ENCODE results near the gene APH1B.

The APH1B gene

DNA sequence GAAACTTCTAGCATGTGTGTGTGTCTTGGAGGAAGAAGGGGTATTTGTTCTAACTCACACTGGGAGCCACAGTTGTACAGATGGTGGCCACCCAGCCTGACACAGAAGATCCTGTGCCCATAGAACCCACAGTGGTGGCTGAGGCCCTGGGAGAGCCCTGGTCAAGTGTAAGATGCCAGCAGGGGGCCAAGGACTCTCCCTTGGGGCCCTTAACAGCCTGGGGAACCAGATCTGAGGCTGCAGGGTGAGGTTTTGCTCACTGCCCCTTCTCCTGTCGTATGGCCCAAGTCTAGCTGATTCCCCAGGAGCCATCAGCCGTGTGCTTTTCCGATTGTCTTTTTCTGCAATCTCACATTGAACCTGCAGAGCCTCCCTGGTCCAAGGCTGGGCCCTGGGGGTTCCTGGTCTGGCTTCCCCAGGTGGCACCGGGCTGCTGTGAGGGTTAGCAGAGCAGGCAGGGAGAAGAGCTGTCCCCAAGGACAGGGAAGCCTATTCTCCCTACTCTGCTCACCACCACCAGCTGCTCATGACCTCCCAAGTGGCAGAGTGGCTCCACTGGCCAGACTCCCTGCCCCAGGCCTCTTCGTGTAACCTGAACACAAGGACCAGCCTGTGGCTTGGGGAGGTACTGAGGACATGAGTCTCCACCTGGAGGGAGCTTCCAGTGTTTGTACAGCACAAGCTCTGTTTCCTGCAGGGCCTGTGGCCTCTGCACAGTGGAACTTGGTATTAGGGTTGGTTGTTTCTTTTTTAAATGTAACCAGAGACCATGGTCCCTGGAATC, 52.4 kb downstream of the APH1B start:
- no peak for DNase-seq (ENCODE audit: extremely low spot score)
- ChIA-PET POLR2A (no interaction called here), CTCF (no interaction called here)
- TF ChIP-seq, protein P1, sequence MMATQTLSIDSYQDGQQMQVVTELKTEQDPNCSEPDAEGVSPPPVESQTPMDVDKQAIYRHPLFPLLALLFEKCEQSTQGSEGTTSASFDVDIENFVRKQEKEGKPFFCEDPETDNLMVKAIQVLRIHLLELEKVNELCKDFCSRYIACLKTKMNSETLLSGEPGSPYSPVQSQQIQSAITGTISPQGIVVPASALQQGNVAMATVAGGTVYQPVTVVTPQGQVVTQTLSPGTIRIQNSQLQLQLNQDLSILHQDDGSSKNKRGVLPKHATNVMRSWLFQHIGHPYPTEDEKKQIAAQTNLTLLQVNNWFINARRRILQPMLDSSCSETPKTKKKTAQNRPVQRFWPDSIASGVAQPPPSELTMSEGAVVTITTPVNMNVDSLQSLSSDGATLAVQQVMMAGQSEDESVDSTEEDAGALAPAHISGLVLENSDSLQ (IDR thresholded peaks at IDR 0.05): no peak
- TF ChIP-seq SUZ12 (IDR thresholded peaks at IDR 0.05) (no peak), FOXM1 (IDR thresholded peaks at IDR 0.05; ENCODE audit: borderline replicate concordance) (no peak), HDGF (IDR thresholded peaks at IDR 0.05; ENCODE audit: borderline replicate concordance) (no peak), ARNT (IDR thresholded peaks at IDR 0.05) (no peak), ELF4 (IDR thresholded peaks at IDR 0.05) (no peak), BHLHE40 (IDR thresholded peaks at IDR 0.05; ENCODE audit: borderline replicate concordance) (no peak), SP1 (IDR thresholded peaks at IDR 0.05) (no peak), LEF1 (IDR thresholded peaks at IDR 0.05; ENCODE audit: borderline replicate concordance) (no peak)

DNA sequence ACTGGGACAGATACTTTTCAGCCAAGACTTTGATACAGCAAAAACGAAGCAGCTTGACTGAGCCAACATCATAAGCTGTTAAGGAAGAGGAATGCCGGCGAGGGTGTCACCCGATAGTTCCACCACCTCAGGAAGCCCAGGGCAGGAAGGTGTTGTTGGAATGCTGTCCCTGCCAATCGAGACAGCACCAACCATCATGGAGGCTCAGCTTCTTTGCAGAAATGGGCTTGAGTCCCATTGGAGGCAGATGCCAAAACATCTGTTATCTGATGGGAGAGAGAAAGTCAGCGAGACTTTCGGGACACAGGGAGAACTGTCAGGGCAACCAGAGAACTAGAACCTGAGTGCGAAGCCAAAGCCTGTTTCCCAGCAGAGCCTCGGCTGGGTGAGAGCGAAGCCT, 53.5 kb downstream of the APH1B start:
- ChIA-PET POLR2A (no interaction called here), CTCF (no interaction called here)
- DNase-seq (ENCODE audit: extremely low spot score): no peak
- TF ChIP-seq ELF4 (IDR thresholded peaks at IDR 0.05): no peak
- TF ChIP-seq L3MBTL2 (conservative IDR thresholded peaks at IDR 0.05): no peak
- no peak for TF ChIP-seq FOXA1 (IDR thresholded peaks at IDR 0.05)
- no peak for TF ChIP-seq FOXK2 (IDR thresholded peaks at IDR 0.05)
- TF ChIP-seq BHLHE40 (IDR thresholded peaks at IDR 0.05; ENCODE audit: borderline replicate concordance): no peak
- TF ChIP-seq, protein P1 (IDR thresholded peaks at IDR 0.05): no peak
- TF ChIP-seq SUZ12 (IDR thresholded peaks at IDR 0.05): no peak
- no peak for TF ChIP-seq FOXM1 (IDR thresholded peaks at IDR 0.05; ENCODE audit: borderline replicate concordance)
- TF ChIP-seq HDGF (IDR thresholded peaks at IDR 0.05; ENCODE audit: borderline replicate concordance): no peak
- TF ChIP-seq ZNF384 (IDR thresholded peaks at IDR 0.05): no peak
- TF ChIP-seq TARDBP (IDR thresholded peaks at IDR 0.05): no peak
- no peak for TF ChIP-seq NFRKB (IDR thresholded peaks at IDR 0.05)

DNA sequence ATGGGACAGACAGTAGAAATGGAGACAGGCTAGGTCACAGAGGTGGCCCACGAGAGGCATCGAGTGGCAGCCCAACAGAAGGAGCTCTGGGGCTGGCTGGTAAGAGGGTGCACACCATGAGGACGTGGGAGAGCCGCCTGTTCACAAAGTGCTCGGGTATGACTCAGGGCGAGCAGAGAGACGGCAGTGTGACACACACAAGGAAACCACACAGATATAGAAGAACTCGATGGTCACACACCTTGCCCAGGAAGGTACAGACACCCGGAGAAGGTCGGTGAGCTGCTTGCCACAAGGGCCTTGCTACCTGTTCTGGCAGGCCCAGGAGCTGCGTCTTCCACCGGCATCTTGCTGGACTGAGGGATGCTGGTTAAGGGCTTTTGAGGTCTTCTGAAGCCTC, 54.1 kb downstream of the APH1B start:
- CTCF ChIA-PET: interaction anchor here (1.0 kb wide), 1 partner anchor 715 kb away, joined by 3 read pairs; no protein-coding TSS in a partner anchor

DNA sequence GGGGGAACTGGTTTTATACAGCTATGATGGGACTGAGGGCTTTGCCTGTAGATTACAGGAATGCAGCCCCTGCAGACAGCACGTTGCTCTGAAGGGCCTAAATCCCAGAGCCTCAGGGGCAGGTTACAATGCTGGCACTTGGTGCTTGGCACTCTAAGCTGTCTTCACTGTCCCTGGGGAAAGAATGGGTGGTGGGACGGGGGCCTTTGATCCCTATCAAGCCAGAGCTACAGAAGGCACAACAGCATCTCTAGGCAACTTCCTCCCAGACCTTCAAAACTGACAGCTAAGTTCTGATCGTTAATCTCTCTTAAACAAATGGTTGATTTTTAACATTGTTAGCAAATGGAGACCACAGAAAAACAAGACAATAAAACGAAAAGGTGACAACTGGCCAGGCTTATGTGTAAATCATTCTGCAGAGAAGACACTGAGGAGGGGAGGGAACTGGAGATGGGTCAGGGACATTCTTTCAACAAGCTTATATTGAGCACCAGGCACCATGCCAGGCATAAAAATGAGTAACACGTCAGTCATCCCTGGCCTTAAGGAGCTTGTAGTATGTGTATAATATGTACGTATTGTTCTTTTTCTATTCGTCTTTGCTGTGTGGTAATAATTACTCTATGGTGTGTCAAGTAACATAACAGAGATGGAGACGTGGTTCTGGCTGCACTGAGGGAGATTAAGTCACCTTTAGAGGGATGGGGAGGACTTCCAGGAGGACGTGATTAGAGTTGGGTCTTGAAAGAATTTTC, 55.1 kb downstream of the APH1B start:
- DNase-seq (ENCODE audit: extremely low spot score): no peak
- TF ChIP-seq HDGF (IDR thresholded peaks at IDR 0.05; ENCODE audit: borderline replicate concordance) (no peak), TARDBP (IDR thresholded peaks at IDR 0.05) (no peak), SP1 (IDR thresholded peaks at IDR 0.05) (no peak), NFRKB (IDR thresholded peaks at IDR 0.05) (no peak), ARNT (IDR thresholded peaks at IDR 0.05) (no peak), ZNF384 (IDR thresholded peaks at IDR 0.05) (no peak)
- POLR2A ChIA-PET: no interaction called here
- CTCF ChIA-PET: interaction anchor here (1.0 kb wide), 1 partner anchor 714 kb away, joined by 3 read pairs; no protein-coding TSS in a partner anchor

More for the DNA sequence above, 54.1 kb downstream of the APH1B start:
- no peak for TF ChIP-seq NFRKB (IDR thresholded peaks at IDR 0.05)
- TF ChIP-seq, protein P1 (IDR thresholded peaks at IDR 0.05): no peak
- TF ChIP-seq L3MBTL2 (conservative IDR thresholded peaks at IDR 0.05): no peak
- no peak for TF ChIP-seq FOXA1 (IDR thresholded peaks at IDR 0.05)
- TF ChIP-seq FOXM1 (IDR thresholded peaks at IDR 0.05; ENCODE audit: borderline replicate concordance): no peak
- TF ChIP-seq TARDBP (IDR thresholded peaks at IDR 0.05): no peak
- TF ChIP-seq BHLHE40 (IDR thresholded peaks at IDR 0.05; ENCODE audit: borderline replicate concordance): no peak
- no peak for TF ChIP-seq ELF4 (IDR thresholded peaks at IDR 0.05)
- no peak for TF ChIP-seq SP1 (IDR thresholded peaks at IDR 0.05)
- TF ChIP-seq LEF1 (IDR thresholded peaks at IDR 0.05; ENCODE audit: borderline replicate concordance): no peak
- no peak for DNase-seq (ENCODE audit: extremely low spot score)
- POLR2A ChIA-PET: no interaction called here

DNA sequence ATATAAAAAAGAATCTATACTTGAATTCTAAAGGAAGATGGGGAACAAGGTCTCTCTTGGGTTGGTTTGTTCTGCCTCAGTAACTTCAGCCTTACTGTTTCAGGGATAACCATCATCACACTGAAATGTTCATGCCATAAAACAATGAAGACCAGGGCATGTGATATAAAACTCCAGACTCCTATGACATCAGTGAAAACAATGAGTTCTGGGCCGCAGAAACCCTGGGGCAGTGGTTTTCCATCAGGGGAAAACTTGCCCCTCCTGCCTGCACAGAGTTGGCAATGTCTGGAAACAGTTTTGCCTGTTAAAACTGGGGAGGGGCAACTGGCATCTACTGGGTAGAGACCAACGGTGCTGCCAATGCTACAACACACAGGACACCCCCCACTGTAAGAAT, 57.4 kb downstream of the APH1B start:
- no peak for DNase-seq (ENCODE audit: extremely low spot score)
- POLR2A ChIA-PET: no interaction called here
- CTCF ChIA-PET: no interaction called here
- TF ChIP-seq ARNT (IDR thresholded peaks at IDR 0.05) (no peak), FOXA1 (IDR thresholded peaks at IDR 0.05) (no peak)

DNA sequence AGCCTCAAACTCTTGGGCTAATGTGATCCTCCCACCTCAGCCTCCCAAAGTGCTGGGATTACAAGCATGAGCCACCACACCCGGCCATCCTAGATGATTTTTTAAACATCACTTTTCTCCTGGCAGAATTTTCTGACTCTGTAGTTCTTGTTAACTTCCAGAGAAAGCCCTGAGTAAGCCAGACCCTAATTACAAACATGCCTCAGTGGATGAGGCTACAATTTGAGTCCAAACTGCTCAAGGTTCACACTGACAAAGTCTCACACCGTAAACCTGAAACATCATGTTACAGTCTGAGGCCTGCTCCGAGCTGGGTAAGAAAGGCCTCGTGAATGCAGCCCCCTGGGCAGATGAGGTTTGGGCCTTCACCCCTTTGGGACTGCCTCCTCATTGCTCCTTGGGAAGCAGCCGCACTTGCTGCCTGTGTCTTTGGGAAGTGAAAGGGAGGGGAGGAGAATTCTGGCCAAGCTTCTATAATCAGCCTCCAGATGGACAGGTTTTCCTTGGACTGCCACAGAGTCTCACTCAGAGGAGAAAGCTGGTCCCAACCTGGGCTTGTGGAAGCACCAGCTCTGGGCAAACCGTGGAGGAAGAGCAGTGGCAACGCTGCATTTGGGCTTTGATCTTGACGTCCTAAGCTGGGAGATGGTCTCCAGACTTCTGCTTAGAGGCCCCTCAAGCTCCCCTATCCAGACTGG, 58.3 kb downstream of the APH1B start:
- CTCF ChIA-PET: no interaction called here
- DNase-seq (ENCODE audit: extremely low spot score): no peak
- TF ChIP-seq, protein P1 (IDR thresholded peaks at IDR 0.05): no peak
- TF ChIP-seq FOXA1 (IDR thresholded peaks at IDR 0.05) (no peak), TARDBP (IDR thresholded peaks at IDR 0.05) (no peak), ZNF384 (IDR thresholded peaks at IDR 0.05) (no peak), LEF1 (IDR thresholded peaks at IDR 0.05; ENCODE audit: borderline replicate concordance) (no peak), CTBP1 (IDR thresholded peaks at IDR 0.05; ENCODE audit: borderline replicate concordance) (no peak), SUZ12 (IDR thresholded peaks at IDR 0.05) (no peak), SP1 (IDR thresholded peaks at IDR 0.05) (no peak), ARNT (IDR thresholded peaks at IDR 0.05) (no peak), FOXM1 (IDR thresholded peaks at IDR 0.05; ENCODE audit: borderline replicate concordance) (no peak), ELF4 (IDR thresholded peaks at IDR 0.05) (no peak), NFRKB (IDR thresholded peaks at IDR 0.05) (no peak), HDGF (IDR thresholded peaks at IDR 0.05; ENCODE audit: borderline replicate concordance) (no peak), L3MBTL2 (conservative IDR thresholded peaks at IDR 0.05) (no peak), BHLHE40 (IDR thresholded peaks at IDR 0.05; ENCODE audit: borderline replicate concordance) (no peak), FOXK2 (IDR thresholded peaks at IDR 0.05) (no peak)
- POLR2A ChIA-PET: no interaction called here

Measured in HEK293T (cell line).